ENCODE data around the gene TLCD1. TPM values are rescaled to one million over a fixed set of nuclear protein-coding genes. Genes with fewer than 3 reads are reported as not detected.

TLCD1 gene
- total RNA-seq, 1 donor from 2014 or later = 8.1 TPM

- DNase-seq (ENCODE audit: low read depth) = no peak
These were observed 39.7 kb downstream of the TLCD1 start for GRCh38 chr17:28686296-28686695.

- DNase-seq (ENCODE audit: low read depth) = no peak
These were observed 40.7 kb downstream of the TLCD1 start for GRCh38 chr17:28685366-28685765.

- peak; percentile 61 for DNase-seq (ENCODE audit: low read depth)
These were observed 41.1 kb downstream of the TLCD1 start for GRCh38 chr17:28684963-28685362.

GRCh38 chr17:28682655-28683054, 43.4 kb downstream of the TLCD1 start:
- DNase-seq (ENCODE audit: low read depth) = no peak

GRCh38 chr17:28675980-28676379, 50.1 kb downstream of the TLCD1 start:
- DNase-seq (ENCODE audit: low read depth) = peak; percentile 15

- DNase-seq (ENCODE audit: low read depth) = no peak
These were observed 50.5 kb downstream of the TLCD1 start for GRCh38 chr17:28675490-28675889.

Other genes with a start within 250 kb of the TLCD1 start
- gene FOXN1, start 219.9 kb downstream of the TLCD1 start, total RNA-seq = not detected in 2 replicates
- gene UNC119, start 173.6 kb downstream of the TLCD1 start, total RNA-seq = 15.6 and 29.3 TPM in 2 replicates
- gene PIGS, start 154.7 kb downstream of the TLCD1 start, total RNA-seq = 70.0 and 114 TPM in 2 replicates
- gene ALDOC, start 149.3 kb downstream of the TLCD1 start, total RNA-seq = 26.7 and 40.6 TPM in 2 replicates
- 3.3 and 12.5 TPM in 2 replicates for gene SPAG5, start 127.2 kb downstream of the TLCD1 start, total RNA-seq
- 6.1 and 7.1 TPM in 2 replicates for gene RSKR, start 112.0 kb downstream of the TLCD1 start, total RNA-seq
- gene BLTP2, start 81.1 kb downstream of the TLCD1 start, total RNA-seq = 182 and 259 TPM in 2 replicates
- gene SDF2, start 64.3 kb downstream of the TLCD1 start, total RNA-seq = 60.7 and 82.5 TPM in 2 replicates
- gene SUPT6H, start 64.0 kb downstream of the TLCD1 start, total RNA-seq = 22.1 and 92.6 TPM in 2 replicates
- 0.17 and 1.1 TPM in 2 replicates for gene PROCA1, start 14.3 kb downstream of the TLCD1 start, total RNA-seq
- gene RAB34, start 8.4 kb downstream of the TLCD1 start, total RNA-seq = 131 and 208 TPM in 2 replicates
- gene RPL23A, start 6.2 kb downstream of the TLCD1 start, total RNA-seq = 540 and 600 TPM in 2 replicates
- gene NEK8, start 2.6 kb upstream of the TLCD1 start, total RNA-seq = 2.4 and 5.6 TPM in 2 replicates
- gene TRAF4, start 17.8 kb upstream of the TLCD1 start, total RNA-seq = 63.8 and 103 TPM in 2 replicates
- 1.4 and 14.9 TPM in 2 replicates for gene FAM222B, start 116.6 kb upstream of the TLCD1 start, total RNA-seq
- 25.7 and 42.8 TPM in 2 replicates for gene ERAL1, start 128.8 kb upstream of the TLCD1 start, total RNA-seq
- gene FLOT2, start 171.5 kb upstream of the TLCD1 start, total RNA-seq = 62.7 and 158 TPM in 2 replicates
- gene DHRS13, start 176.8 kb upstream of the TLCD1 start, total RNA-seq = 8.0 and 16.5 TPM in 2 replicates
- 12.9 and 47.0 TPM in 2 replicates for gene PHF12, start 225.3 kb upstream of the TLCD1 start, total RNA-seq

Data from renal cortical epithelial cell (primary cell).